Kidney (tissue), 14 donors: ENCODE measurements around the gene ARID1B. TPM values are rescaled to one million over a fixed set of nuclear protein-coding genes. Genes with fewer than 3 reads are reported as not detected.

Experiments used
- DNase-seq, 5 donors: peaks; one replicate each; pipeline ENCODE4 v3.0.0-alpha.2; 2013 to 2020
- FAIRE-seq: peaks from 2 replicates; lab custom pipeline; 2012; peaks lifted over from hg19 to GRCh38; lab: Jason Lieb, UNC
- H3K27ac ChIP-seq, 2 donors: one replicate each; pipeline ENCODE4 v1.7.0; 2013; ENCODE audit warnings: low read depth in 2 of 2, low read length in 2 of 2, inconsistent platforms in 1 of 2
- H3K27me3 ChIP-seq: one replicate; pipeline ENCODE4 v1.7.1; 2013; ENCODE audit warnings: low read length, inconsistent platforms; ENCODE audit not compliant: control insufficient read depth, insufficient read depth
- H3K36me3 ChIP-seq, 3 donors: one replicate each; pipeline versions ENCODE4 v1.7.0 to v1.7.1; 2013; ENCODE audit warnings: low read length in 3 of 3, control low read depth in 1 of 3, inconsistent platforms in 1 of 3; ENCODE audit not compliant: insufficient read depth in 3 of 3, control insufficient read depth in 2 of 3
- H3K4me1 ChIP-seq, 3 donors: one replicate each; pipeline versions ENCODE4 v1.7.0 to v1.7.1; 2013; ENCODE audit warnings: low read length in 3 of 3, inconsistent platforms in 1 of 3, low read depth in 1 of 3; ENCODE audit not compliant: control insufficient read depth in 2 of 3, insufficient read depth in 2 of 3
- H3K4me3 ChIP-seq, 3 donors: one replicate each; pipeline versions ENCODE4 v1.7.0 to v1.8.1; 2013; ENCODE audit warnings: low read length in 3 of 3, control low read depth in 1 of 3, inconsistent platforms in 1 of 3
- H3K9ac ChIP-seq, 3 donors: one replicate each; pipeline versions ENCODE4 v1.7.0 to v1.7.1; 2013; ENCODE audit warnings: low read length in 3 of 3, control low read depth in 1 of 3, inconsistent platforms in 1 of 3
- H3K9me3 ChIP-seq, 3 donors: one replicate each; pipeline versions ENCODE4 v1.7.0 to v1.7.1; 2013; ENCODE audit warnings: low read length in 3 of 3, control low read depth in 1 of 3, inconsistent platforms in 1 of 3; ENCODE audit not compliant: control insufficient read depth in 2 of 3, insufficient read depth in 1 of 3
- intact Hi-C: fragments of 100-400 bp; cut with DNase I; formaldehyde crosslinking; loops from one replicate; pipeline ENCODE4 v1.11.1; 2022
- polyA plus RNA-seq: library from polyadenylated mRNA; stranded (reverse); fragments of 350-450 nt; fragmentation: Illumina TruSeq; extraction: RNeasy Lipid Tissue Mini Kit (QIAGEN cat#74804); gene quantifications from one replicate; pipeline ENCODE4 v1.2.3, GENCODE V29; 2014; ENCODE audit warnings: low read depth, low replicate concordance; ENCODE audit not compliant: insufficient read depth
- total RNA-seq: library from RNA; stranded (reverse); fragmentation: NEBNext Ultra II Directional; extraction: Animal tissue kit (Norgen Biotek cat#: 25700); gene quantifications from one replicate; pipeline ENCODE4 v1.2.1, GENCODE V29; 2021
- TF ChIP-seq, protein P1 (sequence below): IDR thresholded peaks from 3 replicates; pipeline ENCODE4 v1.5.1; 2012; ENCODE audit warnings: mild to moderate bottlenecking, moderate library complexity, borderline replicate concordance; ENCODE audit not compliant: insufficient read depth; ENCODE audit errors: extremely low read depth
- donor health status: control.
- donor health status: control.
- donor health status: control.
- donor health status: control.
- donor health status: control.
- donor health status: DM: yes; HTN: yes; CAD: no.
- donor health status: Normal renal cell carcinoma (clear cell type).

The ARID1B gene
- total and polyA plus RNA-seq, 2 donors from 2014 or later, result 16.4 to 110 TPM

DNA sequence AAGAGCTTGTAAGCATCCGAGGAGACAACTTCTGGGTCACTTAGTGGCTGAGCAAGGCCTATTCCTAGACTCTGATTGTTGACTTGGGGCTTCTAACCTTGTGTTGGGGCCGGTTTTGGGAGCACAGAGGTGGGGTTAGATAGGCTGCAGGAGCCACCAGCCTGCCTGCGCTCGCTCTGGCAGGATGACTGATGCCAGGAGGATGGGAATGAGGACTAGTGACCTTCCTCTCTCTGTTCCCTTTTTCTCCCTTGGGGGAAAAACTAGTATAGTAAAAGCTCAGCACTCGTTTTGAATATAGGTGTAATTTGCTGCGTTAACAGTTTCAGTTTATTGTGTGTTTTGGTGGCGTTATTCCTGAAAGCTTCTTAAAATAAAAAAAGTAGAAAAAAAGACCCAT is 141.5 kb downstream of the ARID1B start:
- H3K4me1 ChIP-seq, result peaks cover 0 to 12% (median 11%) of the 10 kb centered on the region in 3 donors
- H3K36me3 ChIP-seq, result no peaks in the 10 kb centered on the region
- H3K27ac ChIP-seq, result no peak overlapping the region
- TF ChIP-seq, protein P1, sequence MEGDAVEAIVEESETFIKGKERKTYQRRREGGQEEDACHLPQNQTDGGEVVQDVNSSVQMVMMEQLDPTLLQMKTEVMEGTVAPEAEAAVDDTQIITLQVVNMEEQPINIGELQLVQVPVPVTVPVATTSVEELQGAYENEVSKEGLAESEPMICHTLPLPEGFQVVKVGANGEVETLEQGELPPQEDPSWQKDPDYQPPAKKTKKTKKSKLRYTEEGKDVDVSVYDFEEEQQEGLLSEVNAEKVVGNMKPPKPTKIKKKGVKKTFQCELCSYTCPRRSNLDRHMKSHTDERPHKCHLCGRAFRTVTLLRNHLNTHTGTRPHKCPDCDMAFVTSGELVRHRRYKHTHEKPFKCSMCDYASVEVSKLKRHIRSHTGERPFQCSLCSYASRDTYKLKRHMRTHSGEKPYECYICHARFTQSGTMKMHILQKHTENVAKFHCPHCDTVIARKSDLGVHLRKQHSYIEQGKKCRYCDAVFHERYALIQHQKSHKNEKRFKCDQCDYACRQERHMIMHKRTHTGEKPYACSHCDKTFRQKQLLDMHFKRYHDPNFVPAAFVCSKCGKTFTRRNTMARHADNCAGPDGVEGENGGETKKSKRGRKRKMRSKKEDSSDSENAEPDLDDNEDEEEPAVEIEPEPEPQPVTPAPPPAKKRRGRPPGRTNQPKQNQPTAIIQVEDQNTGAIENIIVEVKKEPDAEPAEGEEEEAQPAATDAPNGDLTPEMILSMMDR, result no peak
- no peaks in the 10 kb centered on the region for H3K27me3 ChIP-seq
- intact Hi-C loops, result no loop called here
- H3K9me3 ChIP-seq, result no peaks in the 10 kb centered on the region
- no peak for FAIRE-seq
- no peak for DNase-seq
- H3K9ac ChIP-seq, result no peak overlapping the region
- no peak overlapping the region for H3K4me3 ChIP-seq

- Histone ChIP-seq H3K9me3 (no peaks in the 10 kb centered on the region), H3K27ac (no peak overlapping the region), H3K4me3 (no peak overlapping the region), H3K9ac (no peak overlapping the region), H3K27me3 (no peaks in the 10 kb centered on the region), H3K36me3 (no peaks in the 10 kb centered on the region), H3K4me1 (peaks cover 0 to 15% (median 11%) of the 10 kb centered on the region in 3 donors)
- TF ChIP-seq, protein P1, result no peak
- no peak for DNase-seq
- intact Hi-C loops, result no loop called here
- FAIRE-seq, result no peak
These were observed 142.2 kb downstream of the ARID1B start for GRCh38 chr6:156919370-156919769.

DNA sequence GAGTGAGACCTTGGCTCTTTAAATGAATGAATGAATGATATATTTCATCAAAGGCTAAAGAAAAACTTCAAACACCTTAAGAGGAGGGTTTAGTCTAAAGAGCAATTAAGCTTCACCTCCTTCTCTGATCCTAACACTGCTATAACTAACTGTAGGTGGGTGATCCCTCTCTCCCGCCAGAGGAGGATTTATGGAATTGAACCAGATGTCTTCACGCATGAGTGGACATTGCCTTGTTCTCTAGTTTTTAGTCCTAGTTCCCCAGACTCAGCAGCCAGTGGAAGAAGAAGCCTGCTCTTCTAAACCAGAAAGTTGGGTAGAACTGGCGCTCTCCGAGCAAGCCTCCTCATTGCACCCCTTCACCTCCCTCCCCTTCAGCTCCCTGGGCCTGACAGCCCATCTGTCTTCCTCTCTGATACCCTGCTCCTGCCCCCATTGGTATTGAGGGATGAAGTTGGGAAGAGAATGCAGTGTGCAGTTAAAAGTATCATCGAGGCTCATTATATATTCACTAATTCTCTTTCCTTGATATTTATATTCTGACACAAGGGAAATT is 142.7 kb downstream of the ARID1B start:
- DNase-seq (peak in 3 of 5 donors; percentile 32 to 71 (median 66)), FAIRE-seq (no peak)
- H3K4me1 ChIP-seq, result peaks cover 0 to 15% (median 11%) of the 10 kb centered on the region in 3 donors
- H3K27ac ChIP-seq, result no peak overlapping the region
- TF ChIP-seq, protein P1, result no peak
- H3K36me3 ChIP-seq, result no peaks in the 10 kb centered on the region
- intact Hi-C loops, result no loop called here
- no peaks in the 10 kb centered on the region for H3K9me3 ChIP-seq
- H3K27me3 ChIP-seq, result no peaks in the 10 kb centered on the region
- H3K9ac ChIP-seq, result no peak overlapping the region
- H3K4me3 ChIP-seq, result no peak overlapping the region

DNA sequence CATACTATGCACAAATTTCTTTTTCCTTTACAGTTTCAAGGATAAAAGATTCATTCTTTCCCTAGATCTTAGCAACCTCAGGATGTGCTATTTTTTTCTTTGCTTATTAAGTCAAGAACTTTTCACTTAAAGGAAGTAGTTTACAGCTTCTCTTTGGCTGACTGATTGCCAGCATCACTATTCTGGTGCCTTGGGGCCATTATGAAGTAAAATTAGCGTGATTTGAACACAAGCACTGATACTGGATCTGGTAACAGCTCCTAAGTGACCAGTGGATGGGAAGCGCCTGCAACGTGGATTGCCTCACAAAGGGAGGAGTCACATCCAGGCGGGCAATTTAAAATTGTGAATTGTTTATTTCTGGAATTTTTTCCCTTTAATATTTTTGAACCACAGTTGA is 147.1 kb downstream of the ARID1B start:
- H3K9ac ChIP-seq, result no peak overlapping the region
- no peak for FAIRE-seq
- DNase-seq, result no peak
- no peaks in the 10 kb centered on the region for H3K9me3 ChIP-seq
- no peak overlapping the region for H3K27ac ChIP-seq
- peaks cover 0 to 11% (median 8%) of the 10 kb centered on the region in 3 donors for H3K4me1 ChIP-seq
- H3K4me3 ChIP-seq, result no peak overlapping the region
- TF ChIP-seq, protein P1, result no peak
- H3K36me3 ChIP-seq, result no peaks in the 10 kb centered on the region
- H3K27me3 ChIP-seq, result no peaks in the 10 kb centered on the region
- intact Hi-C loops, result no loop called here
